BLaER1 (cell line): ENCODE data around the gene ZNF160.

ENCODE experiments used
- H3K27ac ChIP-seq: shearing (Covaris generic); formaldehyde crosslinking; 2 replicates; pipeline ENCODE4 v1.8.1; 2022
- H3K27me3 ChIP-seq: shearing (Covaris generic); formaldehyde crosslinking; 2 replicates; pipeline ENCODE4 v1.8.1; 2022
- H3K36me3 ChIP-seq: shearing (Covaris generic); formaldehyde crosslinking; 2 replicates; pipeline ENCODE4 v1.8.1; 2022
- H3K4me1 ChIP-seq: shearing (Covaris generic); formaldehyde crosslinking; 2 replicates; pipeline ENCODE4 v1.8.1; 2022
- H3K4me2 ChIP-seq: shearing (Covaris generic); formaldehyde crosslinking; 2 replicates; pipeline ENCODE4 v1.8.1; 2022
- H3K4me3 ChIP-seq: shearing (Covaris generic); formaldehyde crosslinking; 2 replicates; pipeline ENCODE4 v1.8.1; 2022
- H3K9ac ChIP-seq: shearing (Covaris generic); formaldehyde crosslinking; 2 replicates; pipeline ENCODE4 v1.8.1; 2022
- H3K9me3 ChIP-seq: shearing (Covaris generic); formaldehyde crosslinking; 2 replicates; pipeline ENCODE4 v1.8.1; 2022
- H4K20me1 ChIP-seq: shearing (Covaris generic); formaldehyde crosslinking; 2 replicates; pipeline ENCODE4 v1.8.1; 2022
- Cebpa-rat ChIP-seq: shearing (Covaris generic); IDR thresholded peaks from 2 replicates; pipeline ENCODE4 v1.8.1; 2022

ZNF160 gene

GRCh38 chr19:53092723-53093122 is 10.5 kb downstream of the ZNF160 start:
- Histone ChIP-seq H3K4me3 (no peak overlapping the region), H3K9me3 (no peaks in the 10 kb centered on the region), H4K20me1 (peaks cover 58% of the 10 kb centered on the region), H3K4me2 (no peak overlapping the region), H3K27me3 (no peaks in the 10 kb centered on the region), H3K4me1 (no peaks in the 10 kb centered on the region), H3K9ac (no peak overlapping the region), H3K36me3 (peaks cover 87% of the 10 kb centered on the region), H3K27ac (no peak overlapping the region)
- peak; percentile 74; the same call in 1 of the 2 replicates for TF ChIP-seq Cebpa-rat

GRCh38 chr19:53091413-53092254 is 11.6 kb downstream of the ZNF160 start:
- Histone ChIP-seq H3K36me3 (peaks cover 93% of the 10 kb centered on the region), H3K27me3 (no peaks in the 10 kb centered on the region), H3K4me3 (no peak overlapping the region), H3K9me3 (no peaks in the 10 kb centered on the region), H3K9ac (no peak overlapping the region), H3K4me1 (no peaks in the 10 kb centered on the region), H3K27ac (no peak overlapping the region), H4K20me1 (peaks cover 58% of the 10 kb centered on the region), H3K4me2 (no peak overlapping the region)
- no peak for TF ChIP-seq Cebpa-rat

- no peaks in the 10 kb centered on the region for H3K4me1 ChIP-seq
- peaks cover 33% of the 10 kb centered on the region; the same call in 1 of the 2 replicates for H4K20me1 ChIP-seq
- no peak overlapping the region for H3K4me2 ChIP-seq
- TF ChIP-seq Cebpa-rat, result no peak
- no peak overlapping the region for H3K4me3 ChIP-seq
- H3K36me3 ChIP-seq, result peaks cover 99% of the 10 kb centered on the region
- no peak overlapping the region for H3K9ac ChIP-seq
- H3K9me3 ChIP-seq, result peaks cover 16% of the 10 kb centered on the region
- H3K27ac ChIP-seq, result no peak overlapping the region
- H3K27me3 ChIP-seq, result no peaks in the 10 kb centered on the region
These were observed 15.1 kb downstream of the ZNF160 start for GRCh38 chr19:53088091-53088490.

GRCh38 chr19:53086949-53087348 is 16.3 kb downstream of the ZNF160 start:
- no peaks in the 10 kb centered on the region for H3K4me1 ChIP-seq
- no peak overlapping the region for H3K4me3 ChIP-seq
- H3K9ac ChIP-seq, result no peak overlapping the region
- peaks cover 22% of the 10 kb centered on the region; the same call in 1 of the 2 replicates for H4K20me1 ChIP-seq
- H3K27me3 ChIP-seq, result no peaks in the 10 kb centered on the region
- TF ChIP-seq Cebpa-rat, result no peak
- peaks cover 27% of the 10 kb centered on the region for H3K9me3 ChIP-seq
- H3K36me3 ChIP-seq, result peaks cover 100% of the 10 kb centered on the region
- no peak overlapping the region for H3K4me2 ChIP-seq
- no peak overlapping the region for H3K27ac ChIP-seq

- Histone ChIP-seq H3K9me3 (peaks cover 42% of the 10 kb centered on the region), H3K27me3 (no peaks in the 10 kb centered on the region), H3K9ac (no peak overlapping the region), H4K20me1 (peaks cover 19% of the 10 kb centered on the region; the same call in 1 of the 2 replicates), H3K4me3 (no peak overlapping the region), H3K4me1 (no peaks in the 10 kb centered on the region), H3K27ac (no peak overlapping the region), H3K4me2 (no peak overlapping the region), H3K36me3 (peaks cover 100% of the 10 kb centered on the region)
- TF ChIP-seq Cebpa-rat, result no peak
These were observed 17.7 kb downstream of the ZNF160 start for GRCh38 chr19:53085496-53085895.

GRCh38 chr19:53082929-53083328 is 20.3 kb downstream of the ZNF160 start:
- Histone ChIP-seq H3K27ac (no peak overlapping the region), H3K9ac (no peak overlapping the region), H3K4me3 (no peak overlapping the region), H3K9me3 (peaks cover 62% of the 10 kb centered on the region), H3K4me1 (no peaks in the 10 kb centered on the region), H3K4me2 (no peak overlapping the region), H4K20me1 (peaks cover 9% of the 10 kb centered on the region; the same call in 1 of the 2 replicates), H3K36me3 (peaks cover 100% of the 10 kb centered on the region), H3K27me3 (no peaks in the 10 kb centered on the region)
- no peak for TF ChIP-seq Cebpa-rat

GRCh38 chr19:53079313-53079924 is 23.8 kb downstream of the ZNF160 start:
- no peaks in the 10 kb centered on the region for H3K27me3 ChIP-seq
- no peak overlapping the region for H3K4me3 ChIP-seq
- H3K36me3 ChIP-seq, result peaks cover 100% of the 10 kb centered on the region
- no peak overlapping the region for H3K27ac ChIP-seq
- TF ChIP-seq Cebpa-rat, result no peak
- H4K20me1 ChIP-seq, result no peaks in the 10 kb centered on the region; the same call in 1 of the 2 replicates
- H3K4me2 ChIP-seq, result no peak overlapping the region
- H3K9me3 ChIP-seq, result peaks cover 85% of the 10 kb centered on the region
- no peak overlapping the region for H3K9ac ChIP-seq
- H3K4me1 ChIP-seq, result no peaks in the 10 kb centered on the region

- Histone ChIP-seq H3K4me1 (no peaks in the 10 kb centered on the region), H3K36me3 (peaks cover 100% of the 10 kb centered on the region), H3K27me3 (no peaks in the 10 kb centered on the region), H3K27ac (no peak overlapping the region), H4K20me1 (no peaks in the 10 kb centered on the region; the same call in 1 of the 2 replicates), H3K4me2 (no peak overlapping the region), H3K9me3 (peaks cover 85% of the 10 kb centered on the region), H3K4me3 (no peak overlapping the region), H3K9ac (no peak overlapping the region)
- no peak for TF ChIP-seq Cebpa-rat
These were observed 24.6 kb downstream of the ZNF160 start for GRCh38 chr19:53078668-53079067.

GRCh38 chr19:53076984-53077383 is 26.2 kb downstream of the ZNF160 start:
- H3K27me3 ChIP-seq, result no peaks in the 10 kb centered on the region
- no peak overlapping the region for H3K4me2 ChIP-seq
- no peaks in the 10 kb centered on the region; the same call in 1 of the 2 replicates for H4K20me1 ChIP-seq
- H3K4me1 ChIP-seq, result no peaks in the 10 kb centered on the region
- no peak overlapping the region for H3K4me3 ChIP-seq
- no peak overlapping the region for H3K9ac ChIP-seq
- peaks cover 100% of the 10 kb centered on the region for H3K36me3 ChIP-seq
- no peak for TF ChIP-seq Cebpa-rat
- no peak overlapping the region for H3K27ac ChIP-seq
- peaks cover 85% of the 10 kb centered on the region for H3K9me3 ChIP-seq

GRCh38 chr19:53068834-53069233 is 34.4 kb downstream of the ZNF160 start:
- no peaks in the 10 kb centered on the region for H3K4me1 ChIP-seq
- H3K9ac ChIP-seq, result no peak overlapping the region
- no peak for TF ChIP-seq Cebpa-rat
- H4K20me1 ChIP-seq, result no peaks in the 10 kb centered on the region
- H3K27ac ChIP-seq, result no peak overlapping the region
- peaks cover 100% of the 10 kb centered on the region for H3K9me3 ChIP-seq
- H3K4me3 ChIP-seq, result peak overlapping the region; percentile 31
- no peak overlapping the region for H3K4me2 ChIP-seq
- H3K36me3 ChIP-seq, result peaks cover 100% of the 10 kb centered on the region
- no peaks in the 10 kb centered on the region for H3K27me3 ChIP-seq
